GM03348 (cell line): ENCODE measurements around the gene SPPL3.

ENCODE experiments used
- DNase-seq: peaks from one replicate; pipeline ENCODE4 v3.0.0; 2012; ENCODE audit warnings: low spot score

The SPPL3 gene

DNA sequence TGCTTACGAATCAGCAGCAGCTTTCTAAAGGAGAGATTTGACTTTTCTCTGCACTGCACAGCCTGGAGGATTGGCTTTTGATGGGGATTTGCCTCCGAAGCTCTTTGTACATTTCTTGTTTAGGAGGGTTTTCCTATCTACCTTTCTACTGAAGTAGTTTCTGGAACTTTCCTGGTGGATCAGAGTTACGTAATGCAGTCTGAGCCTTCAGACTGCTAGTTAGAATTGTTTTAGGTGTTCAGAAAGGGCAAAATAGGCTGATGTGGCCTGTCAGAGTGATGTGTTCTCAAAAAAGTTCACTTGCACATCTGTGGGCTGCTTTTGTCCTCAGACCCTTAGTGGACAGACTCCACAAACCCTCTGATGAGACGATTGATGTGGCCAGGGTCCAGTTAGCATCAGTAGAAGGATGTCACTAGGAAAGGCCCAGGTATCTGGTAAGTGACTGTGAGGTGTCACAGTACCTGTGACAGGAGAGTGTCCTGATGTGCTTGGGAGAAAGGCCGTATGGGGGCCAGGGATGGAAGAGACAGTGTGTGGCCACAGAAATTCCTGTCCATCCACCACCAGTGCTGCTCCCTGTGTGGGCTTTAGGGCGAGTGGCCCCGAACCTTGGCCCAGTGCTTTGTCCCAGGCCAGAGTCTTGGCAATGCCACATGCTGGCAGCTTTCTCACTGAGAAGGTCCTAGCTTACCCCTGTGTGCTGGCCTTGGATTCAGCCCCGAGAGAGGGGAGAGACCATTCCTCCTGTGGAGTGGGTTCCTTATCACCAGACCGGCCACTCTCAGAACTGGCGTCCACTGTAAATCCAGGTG is 183.0 kb downstream of the SPPL3 start:
- no peak for DNase-seq

DNA sequence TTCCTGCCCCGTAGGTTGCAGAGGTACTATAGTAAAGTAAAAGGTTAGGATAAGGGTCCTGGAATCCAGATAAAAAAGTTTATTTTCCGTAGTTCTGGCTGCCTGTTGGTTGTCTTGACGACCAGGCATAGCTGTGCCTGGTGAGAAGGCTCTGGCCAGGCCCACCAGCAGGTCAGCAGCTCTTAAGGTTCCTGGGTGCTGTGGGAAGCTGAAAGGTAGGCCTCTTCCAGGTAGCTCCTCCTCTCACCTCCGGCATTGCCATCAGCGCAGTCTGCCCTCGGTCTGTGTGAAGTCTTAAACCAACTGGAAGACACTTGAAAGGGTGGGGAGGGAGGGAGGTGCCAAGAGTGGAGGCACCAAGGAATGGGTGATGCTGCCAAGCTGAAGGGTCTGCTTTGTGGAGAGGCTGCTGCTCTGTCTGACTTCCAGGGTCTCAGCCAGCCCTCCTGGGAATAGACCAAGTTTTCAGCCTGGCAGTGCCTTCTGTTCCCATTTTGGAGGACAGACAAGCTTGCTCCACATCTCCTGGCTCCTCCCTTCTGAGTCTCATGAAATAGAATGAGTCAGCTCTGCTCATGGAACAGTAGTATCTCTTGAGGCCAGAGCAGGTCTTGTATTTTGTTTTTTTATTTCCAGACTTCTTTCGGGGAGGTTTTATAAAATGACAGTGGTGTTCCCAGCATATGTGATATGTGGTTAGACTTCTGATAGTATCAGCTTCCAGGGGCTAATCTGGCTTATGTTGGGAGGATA is 183.7 kb downstream of the SPPL3 start:
- DNase-seq = peak; percentile 83

DNA sequence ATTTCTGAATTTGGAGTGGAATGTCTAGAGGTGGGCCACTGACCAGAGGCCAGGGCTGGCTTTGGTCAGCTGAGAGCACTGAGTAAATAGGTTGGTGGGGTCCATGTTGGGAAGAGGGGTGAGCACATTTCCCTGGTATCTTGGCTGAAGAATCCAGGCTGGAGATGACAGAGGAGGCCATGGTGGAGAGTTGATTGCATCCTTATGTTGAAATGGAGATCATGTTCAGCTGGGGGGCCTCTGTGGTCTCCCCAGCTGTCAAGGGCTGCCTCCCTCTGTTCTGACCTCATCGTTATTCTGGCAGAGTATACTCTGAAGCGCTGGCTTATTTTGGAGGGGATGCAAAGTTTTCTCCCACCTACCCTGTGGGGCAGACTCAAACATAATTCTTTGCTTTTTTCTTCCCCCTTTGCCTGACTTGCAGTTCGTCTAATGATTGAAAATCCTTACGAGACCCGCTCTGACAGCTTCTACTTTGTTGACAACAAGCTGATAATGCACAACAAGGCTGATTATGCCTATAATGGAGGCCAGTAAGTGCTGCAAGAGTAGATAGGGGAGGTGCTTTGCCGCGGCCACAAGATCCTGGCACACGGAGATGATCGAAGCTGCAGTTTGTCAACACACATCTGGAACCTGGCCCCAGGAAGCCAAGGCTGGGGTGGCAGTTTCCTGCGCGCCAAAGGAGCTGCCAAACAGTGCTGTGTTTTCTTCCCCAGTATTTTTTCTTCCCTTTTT is 184.5 kb downstream of the SPPL3 start:
- no peak for DNase-seq

DNA sequence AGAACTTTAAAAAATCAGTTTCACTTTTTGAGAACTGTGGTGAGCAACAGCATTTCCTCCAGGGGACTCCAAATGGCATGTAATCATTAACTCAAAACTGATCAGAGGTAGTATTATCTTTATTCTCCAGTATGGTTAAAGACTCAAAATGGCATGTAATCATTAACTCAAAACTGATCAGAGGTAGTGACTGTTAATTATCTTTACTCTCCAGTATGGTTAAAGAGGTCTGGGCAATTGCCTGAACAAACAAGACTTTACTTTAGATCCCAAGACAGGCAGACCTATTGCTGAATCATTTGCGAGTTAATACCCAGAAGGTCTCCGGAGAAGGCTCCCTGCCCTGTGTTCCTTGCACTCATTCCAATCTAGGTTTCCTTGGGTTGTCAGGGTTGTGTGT is 185.1 kb downstream of the SPPL3 start:
- DNase-seq = no peak

DNA sequence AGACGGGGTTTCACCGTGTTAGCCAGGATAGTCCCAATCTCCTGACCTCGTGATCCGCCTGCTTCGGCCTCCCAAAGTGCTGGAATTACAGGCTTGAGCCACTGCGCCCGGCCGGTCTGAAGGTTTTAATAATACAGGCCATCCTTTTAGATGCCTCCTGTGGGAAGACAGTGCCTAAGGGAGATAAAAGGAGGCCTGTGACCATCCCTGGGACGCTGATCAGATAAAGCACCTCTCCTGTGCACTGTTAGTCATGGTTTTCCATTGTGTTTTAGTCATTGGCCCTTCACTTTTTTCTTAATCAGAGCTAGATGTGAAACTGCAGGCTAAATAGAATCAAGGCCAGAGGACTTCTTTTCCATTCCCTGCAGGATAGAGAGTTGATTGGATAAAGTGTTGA is 186.1 kb downstream of the SPPL3 start:
- no peak for DNase-seq

DNA sequence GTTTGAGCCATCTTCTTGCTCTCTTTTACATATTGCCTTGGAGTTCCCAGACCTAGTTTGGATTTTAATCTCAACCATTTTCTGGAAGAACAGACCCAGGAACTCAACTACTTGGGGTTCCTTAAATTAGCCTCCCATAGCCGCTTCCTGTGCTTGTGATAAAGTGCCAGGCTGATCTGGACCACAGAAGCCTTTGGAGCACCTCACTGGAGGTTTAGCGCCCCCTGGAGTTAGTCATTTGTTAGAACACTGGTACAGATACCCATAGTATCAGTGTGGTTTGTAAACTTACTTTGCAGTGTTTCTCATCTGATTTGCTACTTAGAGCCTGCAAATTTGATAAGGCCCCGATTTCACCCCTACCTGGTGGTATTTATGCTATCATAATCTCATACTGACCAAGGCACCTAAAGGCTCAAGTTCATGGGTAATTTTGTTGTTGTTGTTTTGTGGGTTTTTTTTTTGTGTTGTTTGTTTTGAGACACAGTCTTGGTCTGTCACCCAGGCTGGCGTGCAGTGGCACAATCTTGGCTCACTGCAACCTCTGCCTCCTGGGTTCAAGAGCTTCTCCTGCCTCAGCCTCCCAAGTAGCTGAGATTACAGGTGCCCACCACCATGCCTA is 190.2 kb downstream of the SPPL3 start:
- DNase-seq = peak; percentile 86

DNA sequence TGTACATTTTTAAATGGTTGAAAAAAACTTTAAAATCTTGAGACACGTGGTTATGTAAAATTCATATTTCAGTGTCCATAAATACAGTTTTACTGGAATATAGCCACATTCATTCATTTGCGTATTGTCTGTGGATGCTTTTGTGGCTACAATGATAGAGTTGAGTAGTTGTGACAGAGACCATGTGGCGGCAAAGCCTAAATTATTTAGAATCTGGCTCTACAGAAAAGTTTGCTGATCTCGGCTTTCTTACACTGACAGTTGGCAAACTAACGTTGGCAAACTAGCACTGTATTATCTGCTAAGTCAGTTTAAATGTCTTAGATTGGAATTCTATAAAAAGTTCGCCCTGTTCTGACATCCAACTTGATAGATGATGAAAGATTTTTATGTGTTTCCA is 191.5 kb downstream of the SPPL3 start:
- DNase-seq = no peak
